Right kidney (tissue), 1 donor: ENCODE results near the gene ST6GALNAC3.

Experiments
- DNase-seq: peaks from one replicate; pipeline ENCODE4 v3.0.0-alpha.2; 2016

ST6GALNAC3 gene

GRCh38 chr1:76247261-76247852 is 172.8 kb downstream of the ST6GALNAC3 start:
- DNase-seq, result no peak

GRCh38 chr1:76250271-76250670 is 175.7 kb downstream of the ST6GALNAC3 start:
- no peak for DNase-seq

- no peak for DNase-seq
Measured at GRCh38 chr1:76252431-76252830, 177.9 kb downstream of the ST6GALNAC3 start.

- no peak for DNase-seq
Measured at GRCh38 chr1:76254104-76255030, 179.8 kb downstream of the ST6GALNAC3 start.

- DNase-seq, result no peak
Measured at GRCh38 chr1:76256289-76257223, 182.0 kb downstream of the ST6GALNAC3 start.

- no peak for DNase-seq
Measured at GRCh38 chr1:76257823-76258222, 183.3 kb downstream of the ST6GALNAC3 start.

- no peak for DNase-seq
Measured at GRCh38 chr1:76259270-76259669, 184.7 kb downstream of the ST6GALNAC3 start.

GRCh38 chr1:76260279-76260678 is 185.7 kb downstream of the ST6GALNAC3 start:
- DNase-seq, result no peak

- no peak for DNase-seq
Measured at GRCh38 chr1:76262601-76263000, 188.1 kb downstream of the ST6GALNAC3 start.

GRCh38 chr1:76264642-76265041 is 190.1 kb downstream of the ST6GALNAC3 start:
- no peak for DNase-seq

- DNase-seq, result no peak
Measured at GRCh38 chr1:76266762-76267161, 192.2 kb downstream of the ST6GALNAC3 start.

- DNase-seq, result no peak
Measured at GRCh38 chr1:76267631-76268030, 193.1 kb downstream of the ST6GALNAC3 start.

GRCh38 chr1:76268341-76268740 is 193.8 kb downstream of the ST6GALNAC3 start:
- DNase-seq, result peak; percentile 48

GRCh38 chr1:76269155-76269554 is 194.6 kb downstream of the ST6GALNAC3 start:
- DNase-seq, result peak; percentile 27

GRCh38 chr1:76274302-76274701 is 199.8 kb downstream of the ST6GALNAC3 start:
- no peak for DNase-seq

GRCh38 chr1:76274718-76275117 is 200.2 kb downstream of the ST6GALNAC3 start:
- no peak for DNase-seq

GRCh38 chr1:76278711-76279100 is 204.2 kb downstream of the ST6GALNAC3 start:
- no peak for DNase-seq

GRCh38 chr1:76279101-76279748 is 204.7 kb downstream of the ST6GALNAC3 start:
- peak; percentile 63 for DNase-seq

- DNase-seq, result no peak
Measured at GRCh38 chr1:76281306-76281705, 206.8 kb downstream of the ST6GALNAC3 start.

- no peak for DNase-seq
Measured at GRCh38 chr1:76284842-76285241, 210.3 kb downstream of the ST6GALNAC3 start.

GRCh38 chr1:76285578-76286135 is 211.1 kb downstream of the ST6GALNAC3 start:
- DNase-seq, result no peak

- no peak for DNase-seq
Measured at GRCh38 chr1:76287917-76288316, 213.4 kb downstream of the ST6GALNAC3 start.
